H7 (cell line): Measurements from ENCODE around the gene IL25. TPM values are rescaled to one million over a fixed set of nuclear protein-coding genes. Genes with fewer than 3 reads are reported as not detected.

ENCODE experiments used
- DNase-seq: peaks from one replicate; pipeline ENCODE4 v3.0.0; 2012
- H3K27me3 ChIP-seq: 2 replicates; pipeline ENCODE4 v1.6.0; 2011; ENCODE audit warnings: mild to moderate bottlenecking, low read length; ENCODE audit not compliant: control insufficient read depth, insufficient read depth
- H3K36me3 ChIP-seq: replicated peaks from 2 replicates; pipeline ENCODE4 v1.5.1; 2011; ENCODE audit warnings: low read length; ENCODE audit not compliant: control insufficient read depth, insufficient read depth
- H3K4me3 ChIP-seq: 2 replicates; pipeline ENCODE4 v1.5.1; 2011; ENCODE audit warnings: low read depth, mild to moderate bottlenecking, control low read depth, low read length, moderate library complexity; ENCODE audit not compliant: insufficient read depth
- total RNA-seq: library from RNA; depleted of rRNA; stranded (reverse); fragments of >200 nt; shearing (Covaris generic); gene quantifications from 2 replicates; pipeline ENCODE4 v1.2.3, GENCODE V29; 2014

IL25 gene
- total RNA-seq, 1 experiment from 2014 or later = 0.31 TPM

DNA sequence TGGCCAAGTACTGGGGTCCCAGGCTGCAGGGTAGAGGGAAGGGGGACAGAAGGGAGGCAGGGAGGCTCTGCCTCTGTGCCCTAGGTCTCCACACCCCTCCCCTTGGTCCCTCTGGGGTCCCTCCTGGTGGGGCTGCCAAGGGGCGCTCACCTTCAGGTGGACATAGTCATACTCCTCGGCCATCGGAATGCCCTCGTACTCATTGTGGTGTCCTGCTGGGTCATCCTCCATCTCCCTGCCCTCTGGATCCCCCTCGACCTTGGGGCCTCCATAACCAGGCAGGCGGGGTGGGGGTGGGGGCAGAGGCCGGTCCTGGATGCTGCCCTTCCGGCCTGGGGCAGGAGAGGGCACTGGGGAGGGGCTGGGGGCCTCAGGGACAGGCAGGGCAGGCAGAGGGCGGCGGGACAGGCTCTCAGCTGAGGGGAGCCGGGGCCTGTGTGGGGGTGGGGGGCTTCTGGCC, 13.4 kb upstream of the IL25 start:
- Histone ChIP-seq H3K36me3 (peaks cover 1% of the 10 kb centered on the region; the same call in 1 of the 2 replicates), H3K27me3 (no peaks in the 10 kb centered on the region; the same call in 1 of the 2 replicates), H3K4me3 (no peak overlapping the region)
- peak; percentile 49 for DNase-seq

DNA sequence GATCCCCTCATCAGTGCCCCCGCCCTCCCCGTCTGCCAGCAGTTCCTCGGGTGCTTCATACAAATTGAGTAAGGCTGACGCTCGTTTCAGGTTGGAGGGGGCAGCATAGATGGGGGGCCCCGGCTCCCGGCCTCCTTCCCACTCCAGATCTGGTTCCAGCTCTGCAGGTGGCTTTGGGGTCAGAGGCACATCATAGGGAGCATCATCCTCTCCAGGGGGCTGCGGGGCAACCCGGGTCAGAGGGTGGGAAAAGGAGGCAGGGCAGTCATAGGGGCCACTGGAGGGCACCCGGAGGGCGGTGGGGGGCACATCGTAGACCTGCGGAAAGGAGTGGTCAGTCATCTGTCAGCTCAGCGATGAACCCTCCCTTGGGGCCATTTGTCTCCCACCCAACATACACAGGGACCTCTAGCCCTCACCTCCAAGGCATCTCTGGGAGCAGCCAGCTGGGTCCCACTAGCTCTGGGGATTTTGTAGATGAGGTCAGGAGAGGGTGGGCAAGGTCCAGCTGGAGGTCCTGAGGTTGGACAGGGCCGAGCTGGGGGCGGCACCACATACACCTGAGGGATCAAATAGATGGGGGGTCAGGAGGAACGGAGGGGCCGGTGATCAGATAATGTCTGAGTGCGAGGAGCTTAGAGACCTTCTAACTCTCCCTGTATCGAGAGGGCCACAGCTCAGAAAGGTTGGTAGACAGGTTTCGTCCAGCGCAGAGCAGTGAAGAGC, 12.7 kb upstream of the IL25 start:
- H3K27me3 ChIP-seq = peaks cover 2% of the 10 kb centered on the region; the same call in 1 of the 2 replicates
- peaks cover 1% of the 10 kb centered on the region; the same call in 1 of the 2 replicates for H3K36me3 ChIP-seq
- no peak overlapping the region for H3K4me3 ChIP-seq
- peak; percentile 30 for DNase-seq

DNA sequence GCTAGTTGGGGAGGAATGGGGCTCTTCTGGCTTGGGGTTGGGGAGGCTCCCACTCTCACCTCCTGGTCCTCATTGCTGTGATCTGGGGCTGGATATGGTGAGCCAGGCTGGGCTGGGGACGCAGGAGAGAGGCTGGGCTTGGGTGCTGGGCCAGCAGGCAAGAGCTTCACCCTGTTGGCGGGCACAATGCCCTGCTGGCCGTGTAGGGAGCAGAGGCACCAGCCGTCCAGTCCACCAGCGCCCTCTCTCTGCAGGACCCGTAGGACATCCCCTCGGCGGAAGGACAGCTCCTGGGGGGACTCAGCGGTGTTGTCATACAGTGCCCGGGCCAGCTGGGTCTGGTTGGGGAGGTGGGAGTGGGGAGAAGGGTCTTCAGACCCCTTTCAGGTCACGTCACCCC, 12.1 kb upstream of the IL25 start:
- Histone ChIP-seq H3K4me3 (no peak overlapping the region), H3K36me3 (peaks cover 1% of the 10 kb centered on the region; the same call in 1 of the 2 replicates), H3K27me3 (peaks cover 2% of the 10 kb centered on the region; the same call in 1 of the 2 replicates)
- peak; percentile 89 for DNase-seq

DNA sequence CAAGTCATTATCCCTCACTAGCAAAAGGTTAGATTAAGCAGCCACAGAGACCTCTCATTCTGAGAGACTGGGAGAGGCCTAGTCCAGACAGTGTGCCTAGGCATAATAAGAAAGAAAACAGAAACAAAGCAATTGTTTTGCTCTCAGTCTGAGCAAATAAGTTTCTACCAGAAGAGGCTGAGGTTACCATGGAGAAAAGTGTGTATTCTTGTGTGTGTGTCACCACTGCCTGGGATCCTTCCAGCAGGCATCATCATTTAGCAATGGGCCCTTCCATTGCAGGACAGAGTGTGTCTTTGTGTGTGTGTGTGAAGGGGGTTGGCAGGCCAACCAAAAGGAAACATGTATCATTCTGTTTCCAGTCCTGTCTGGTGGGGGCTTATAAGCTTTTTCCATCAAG, 11.3 kb upstream of the IL25 start:
- no peak for DNase-seq
- Histone ChIP-seq H3K4me3 (no peak overlapping the region), H3K36me3 (peaks cover 1% of the 10 kb centered on the region; the same call in 1 of the 2 replicates), H3K27me3 (peaks cover 2% of the 10 kb centered on the region; the same call in 1 of the 2 replicates)

DNA sequence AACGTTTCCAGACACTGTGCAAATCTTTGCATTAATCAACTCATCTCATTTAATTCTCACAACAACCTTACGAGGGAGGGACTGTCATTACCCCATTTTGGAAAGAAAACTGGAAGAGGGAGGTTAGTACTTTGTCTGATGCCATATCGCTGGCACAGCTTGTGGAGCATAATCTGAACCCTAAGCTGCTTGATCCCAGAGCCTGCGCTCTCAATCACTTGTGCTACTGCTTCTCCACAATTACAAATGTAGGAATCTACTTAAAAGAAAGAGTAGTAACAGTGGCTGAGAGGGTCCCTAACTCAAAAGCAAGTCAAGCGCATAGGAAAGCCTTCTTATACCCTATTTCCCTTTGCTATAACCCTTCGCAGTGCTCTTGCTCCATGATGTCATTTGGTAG, 10.8 kb upstream of the IL25 start:
- H3K27me3 ChIP-seq = peaks cover 2% of the 10 kb centered on the region; the same call in 1 of the 2 replicates
- no peak for DNase-seq
- H3K4me3 ChIP-seq = no peak overlapping the region
- peaks cover 1% of the 10 kb centered on the region; the same call in 1 of the 2 replicates for H3K36me3 ChIP-seq

DNA sequence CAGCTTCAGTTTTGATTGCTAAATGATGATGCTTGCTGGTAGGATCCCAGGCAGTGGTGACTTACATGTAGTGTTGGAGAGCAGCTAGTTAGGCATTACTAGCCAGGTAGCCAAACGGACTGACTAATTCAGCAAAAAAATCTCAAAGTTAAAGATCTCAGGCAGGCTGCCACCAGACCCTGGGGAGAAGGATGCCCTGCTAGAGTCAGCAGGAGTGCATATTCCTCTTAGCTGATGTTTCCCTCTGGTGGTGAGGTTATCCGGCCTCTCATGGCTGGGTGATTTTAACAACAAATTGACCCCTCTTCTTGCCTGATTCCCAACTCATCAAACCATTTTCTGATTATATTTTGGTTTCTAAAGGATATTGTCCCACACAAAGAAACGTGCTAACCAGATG, 10.4 kb upstream of the IL25 start:
- DNase-seq = peak; percentile 74
- Histone ChIP-seq H3K36me3 (peaks cover 1% of the 10 kb centered on the region; the same call in 1 of the 2 replicates), H3K27me3 (peaks cover 2% of the 10 kb centered on the region; the same call in 1 of the 2 replicates), H3K4me3 (no peak overlapping the region)

DNA sequence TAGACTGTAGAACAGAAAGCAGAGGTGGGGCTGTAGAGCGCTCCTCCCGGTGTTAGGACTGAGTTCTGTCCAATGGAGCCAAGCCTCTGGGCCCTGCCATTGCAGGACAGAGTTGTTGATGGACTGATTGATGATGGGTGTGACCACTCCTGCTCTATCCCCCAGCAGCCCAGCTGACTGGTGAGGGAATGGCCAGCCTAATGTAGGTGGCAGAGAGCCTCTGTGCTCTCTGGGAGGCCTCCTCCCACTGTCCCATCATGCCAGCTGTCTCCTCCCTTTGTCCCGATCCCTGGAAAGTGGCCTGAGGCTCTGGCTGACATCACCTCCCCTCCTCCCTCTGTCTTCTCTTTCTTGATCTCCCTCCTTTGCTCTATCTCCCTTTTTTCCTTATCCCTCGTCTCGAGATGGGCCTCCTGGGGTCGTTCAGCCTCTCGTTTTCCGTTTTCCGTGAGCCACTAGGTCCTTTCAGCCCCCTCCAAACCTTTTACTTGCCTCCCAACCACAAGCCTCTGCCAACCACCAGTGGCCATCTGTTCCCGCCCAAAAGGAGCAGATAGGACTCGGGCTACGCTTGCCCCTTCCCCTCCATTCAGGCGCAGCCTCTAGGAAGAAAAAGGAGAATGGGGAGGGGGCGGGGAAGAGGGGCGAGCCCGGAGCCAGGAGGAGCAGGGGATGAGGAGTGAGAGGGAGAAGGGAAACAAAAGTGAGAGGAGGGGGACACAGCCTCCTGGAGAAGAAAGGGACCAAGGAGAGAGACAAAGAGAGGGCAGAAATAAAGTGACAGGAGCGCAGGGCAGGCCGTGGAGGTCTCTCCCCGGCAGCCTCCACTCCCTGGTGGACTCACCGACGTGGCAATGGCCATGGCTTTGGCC, 8.2 kb upstream of the IL25 start:
- H3K36me3 ChIP-seq = no peaks in the 10 kb centered on the region; the same call in 1 of the 2 replicates
- peak; percentile 89 for DNase-seq
- H3K4me3 ChIP-seq = peak overlapping the region; percentile 84

DNA sequence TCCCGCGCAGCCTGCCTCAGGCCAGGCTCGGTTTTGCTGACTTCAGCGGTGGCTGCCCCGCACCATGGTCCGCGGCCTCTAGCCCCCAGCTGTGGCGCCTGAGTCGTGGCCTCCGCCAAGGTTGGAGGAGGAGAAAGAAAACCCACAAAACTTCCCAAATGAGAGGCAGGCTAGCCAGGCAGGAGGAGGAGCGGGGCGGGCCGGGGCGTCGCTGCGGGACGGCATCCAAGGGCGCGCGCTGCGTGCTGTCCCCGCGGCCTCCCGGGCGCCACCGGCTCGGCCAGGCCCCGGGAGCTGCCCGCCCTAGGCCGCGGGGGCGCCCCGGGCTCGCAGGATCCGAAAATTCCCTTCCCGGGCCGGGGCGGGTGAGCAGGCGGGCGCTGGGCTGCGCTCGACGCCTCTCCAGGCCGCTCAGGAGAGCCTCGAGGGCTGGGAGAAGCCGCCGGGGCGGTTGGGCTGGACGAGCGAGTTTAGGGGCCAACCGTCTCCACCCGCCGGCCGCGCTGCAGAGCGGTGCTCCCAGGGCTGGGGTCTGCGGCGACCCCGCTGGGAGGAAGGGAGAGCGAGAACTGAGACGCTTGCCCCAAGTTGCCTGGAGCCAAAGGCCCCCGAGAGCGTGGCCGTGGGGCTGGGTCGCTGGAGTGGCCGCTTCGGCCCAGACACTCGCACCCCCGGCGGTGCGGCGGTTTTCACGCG, 7.4 kb upstream of the IL25 start, which contains the start of gene EFS:
Gene EFS, minus strand, starts transcription at position 137 of the 696 bp plus-strand sequence. CDS start 147 bp downstream, outside the sequence.
- peak; percentile 88 for DNase-seq
- H3K4me3 ChIP-seq = peak within 1 kb of the TSS; percentile 84
- H3K36me3 ChIP-seq = no peaks in the 10 kb centered on the region; the same call in 1 of the 2 replicates

More for the DNA sequence above, 8.2 kb upstream of the IL25 start:
- H3K27me3 ChIP-seq = peaks cover 9% of the 10 kb centered on the region

DNA sequence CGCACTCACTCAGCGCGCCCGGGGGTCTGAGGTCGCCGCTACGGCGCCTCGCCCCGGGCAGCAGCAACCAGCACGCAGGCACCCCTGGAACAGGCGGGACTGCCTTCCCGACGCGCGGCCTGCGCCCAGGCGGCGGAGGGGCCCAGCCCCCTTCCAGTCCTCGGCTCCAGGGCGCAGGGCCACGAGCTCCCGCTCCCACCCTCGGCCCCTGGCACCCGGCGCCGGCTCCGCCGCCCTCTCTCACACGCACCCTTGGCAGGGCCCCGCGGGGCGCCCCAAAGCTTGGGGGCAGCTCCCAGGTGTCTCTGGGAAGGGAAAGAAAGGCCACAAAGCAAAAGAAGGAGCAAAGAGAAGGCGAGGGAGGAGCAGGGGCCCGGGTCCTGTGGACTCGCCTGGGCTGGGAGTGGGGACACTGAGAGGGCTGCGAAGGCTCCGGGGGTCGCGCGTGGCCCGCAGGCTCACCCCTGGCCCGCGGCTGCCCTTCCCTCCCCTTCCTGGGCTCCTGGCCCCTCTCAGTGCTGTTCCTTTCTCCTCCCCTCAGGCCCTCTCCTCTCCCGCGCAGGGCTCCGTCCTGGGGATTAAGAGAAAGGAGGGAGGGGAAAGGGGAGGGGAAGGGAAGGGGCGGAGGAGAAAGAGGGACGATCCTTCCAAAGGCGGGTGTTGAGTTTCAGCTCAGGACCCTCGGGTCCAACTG, 6.7 kb upstream of the IL25 start:
- peaks cover 9% of the 10 kb centered on the region for H3K27me3 ChIP-seq
- H3K36me3 ChIP-seq = no peaks in the 10 kb centered on the region
- peak overlapping the region; percentile 84 for H3K4me3 ChIP-seq
- DNase-seq = peak; percentile 97

More for the DNA sequence above, 7.4 kb upstream of the IL25 start, which contains the start of gene EFS:
- peaks cover 9% of the 10 kb centered on the region for H3K27me3 ChIP-seq

DNA sequence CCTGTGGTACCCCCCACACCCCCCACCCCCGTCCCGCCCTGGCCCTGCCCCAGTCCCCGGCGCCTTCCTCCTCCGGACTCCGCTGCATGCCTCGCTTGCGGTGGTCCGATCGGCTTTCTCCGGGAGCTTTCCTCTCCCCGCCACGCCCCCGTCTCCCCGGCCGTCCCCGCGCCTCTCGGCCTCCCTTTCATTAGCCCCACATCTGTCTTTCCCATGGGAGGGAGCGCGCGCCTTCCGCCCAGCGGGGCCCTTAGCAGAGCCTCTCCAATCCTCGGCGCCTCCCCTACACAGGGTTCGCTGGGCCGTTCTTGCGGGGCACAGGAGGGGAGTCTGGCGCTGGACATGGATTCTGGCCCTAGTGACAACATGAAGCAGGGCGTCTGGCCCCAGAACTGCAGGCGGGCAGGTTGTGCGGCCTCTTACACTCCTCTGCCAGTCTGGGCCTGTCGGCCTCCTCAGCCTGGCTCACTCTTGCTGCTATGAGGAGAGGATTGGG, 6.1 kb upstream of the IL25 start:
- DNase-seq = no peak
- H3K36me3 ChIP-seq = no peaks in the 10 kb centered on the region
- H3K27me3 ChIP-seq = peaks cover 9% of the 10 kb centered on the region
- H3K4me3 ChIP-seq = peak overlapping the region; percentile 84

DNA sequence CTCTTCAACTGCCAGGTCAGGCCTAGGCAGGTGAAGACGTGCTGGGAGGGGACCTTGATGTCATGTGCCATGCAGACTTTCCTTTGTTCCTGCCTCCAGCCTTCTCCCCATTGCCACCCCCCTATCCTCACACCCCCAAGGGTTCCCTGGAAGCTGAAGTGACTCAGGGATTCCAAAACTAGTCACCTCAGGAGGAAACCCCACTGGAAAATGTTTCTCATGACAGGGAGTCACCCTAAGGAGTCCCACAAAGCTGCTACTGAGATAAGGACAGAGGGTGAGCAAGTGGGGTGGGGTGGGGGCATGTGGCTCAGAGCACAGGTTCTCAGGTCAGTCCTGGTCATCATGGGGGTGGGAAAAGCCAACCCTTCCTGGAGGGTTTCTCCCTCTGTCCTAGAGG, 2.4 kb upstream of the IL25 start:
- no peak overlapping the region for H3K4me3 ChIP-seq
- no peak for DNase-seq

DNA sequence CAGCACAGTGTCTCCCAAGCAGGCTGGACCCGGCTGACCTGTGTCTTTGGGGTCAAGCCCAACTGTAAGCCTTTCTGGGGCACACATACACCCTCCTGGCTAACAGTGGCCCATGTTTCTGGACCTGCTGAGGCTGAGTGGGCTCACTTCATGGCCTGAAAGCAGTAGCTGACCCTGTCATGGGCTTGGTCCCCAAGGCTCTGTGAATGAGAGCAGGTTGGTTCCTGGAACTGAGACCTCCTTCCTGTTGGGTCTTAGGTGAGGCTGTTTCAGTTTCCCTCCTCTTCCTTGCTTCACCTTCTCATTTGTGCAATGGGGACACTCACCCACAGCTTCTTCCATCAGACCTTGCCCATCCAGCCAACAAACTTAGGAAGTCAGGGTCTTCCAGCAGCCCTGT, 744 bp upstream of the IL25 start:
- DNase-seq = no peak
- Histone ChIP-seq H3K27me3 (peaks cover 9% of the 10 kb centered on the region), H3K36me3 (no peaks in the 10 kb centered on the region), H3K4me3 (no peak overlapping the region)

More for the DNA sequence above, 2.4 kb upstream of the IL25 start:
- Histone ChIP-seq H3K36me3 (no peaks in the 10 kb centered on the region), H3K27me3 (peaks cover 8% of the 10 kb centered on the region)

DNA sequence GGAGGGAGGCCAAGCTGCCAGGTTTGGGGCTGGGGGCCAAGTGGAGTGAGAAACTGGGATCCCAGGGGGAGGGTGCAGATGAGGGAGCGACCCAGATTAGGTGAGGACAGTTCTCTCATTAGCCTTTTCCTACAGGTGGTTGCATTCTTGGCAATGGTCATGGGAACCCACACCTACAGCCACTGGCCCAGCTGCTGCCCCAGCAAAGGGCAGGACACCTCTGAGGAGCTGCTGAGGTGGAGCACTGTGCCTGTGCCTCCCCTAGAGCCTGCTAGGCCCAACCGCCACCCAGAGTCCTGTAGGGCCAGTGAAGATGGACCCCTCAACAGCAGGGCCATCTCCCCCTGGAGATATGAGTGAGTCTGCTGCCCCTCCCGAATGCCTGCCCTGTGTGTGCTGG, 432 bp downstream of the IL25 start:
- H3K36me3 ChIP-seq = no peaks in the 10 kb centered on the region
- DNase-seq = no peak
- H3K4me3 ChIP-seq = no peak overlapping the region
- H3K27me3 ChIP-seq = peaks cover 5% of the 10 kb centered on the region
